ENCODE results near the gene PYGB.

PYGB gene

GRCh38 chr20:25341716-25342680 is 94.1 kb downstream of the PYGB start:
- no peak for DNase-seq

DNA sequence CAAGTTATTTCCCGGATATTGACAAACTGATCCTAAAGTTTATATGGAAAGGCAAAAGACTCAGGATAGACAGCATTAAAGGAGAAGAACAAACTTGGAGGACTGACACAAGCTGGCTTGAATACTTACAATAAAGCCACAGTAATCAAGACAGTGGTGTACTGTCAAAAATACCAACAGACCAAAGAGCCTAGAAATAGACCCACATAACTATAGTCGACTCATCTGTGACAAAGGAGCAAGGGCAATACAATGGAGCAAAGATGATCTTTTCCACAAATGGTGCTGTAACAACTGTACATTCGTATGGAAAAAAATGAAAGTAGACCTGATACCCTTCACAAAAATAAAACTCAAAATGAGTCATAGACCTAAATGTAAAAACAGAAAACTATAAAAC is 96.7 kb downstream of the PYGB start:
- DNase-seq, result no peak

DNA sequence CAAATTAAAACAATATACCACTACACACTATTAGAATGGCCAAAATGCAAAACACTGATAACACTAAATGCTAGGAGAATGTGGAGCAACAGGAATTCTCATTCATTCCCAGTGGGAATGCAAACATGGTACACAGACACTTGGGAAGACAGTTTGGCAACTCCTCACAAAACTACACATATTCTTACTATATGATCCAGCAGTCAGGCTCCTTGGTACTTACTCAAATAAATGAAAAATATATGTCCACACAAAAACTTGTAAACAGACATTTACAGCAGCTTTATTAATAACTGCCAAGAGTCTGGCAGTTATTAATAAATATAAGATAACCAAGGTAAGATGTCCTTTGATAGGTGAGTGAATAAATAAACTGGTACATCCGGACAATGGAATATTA is 97.8 kb downstream of the PYGB start:
- DNase-seq, result no peak

DNA sequence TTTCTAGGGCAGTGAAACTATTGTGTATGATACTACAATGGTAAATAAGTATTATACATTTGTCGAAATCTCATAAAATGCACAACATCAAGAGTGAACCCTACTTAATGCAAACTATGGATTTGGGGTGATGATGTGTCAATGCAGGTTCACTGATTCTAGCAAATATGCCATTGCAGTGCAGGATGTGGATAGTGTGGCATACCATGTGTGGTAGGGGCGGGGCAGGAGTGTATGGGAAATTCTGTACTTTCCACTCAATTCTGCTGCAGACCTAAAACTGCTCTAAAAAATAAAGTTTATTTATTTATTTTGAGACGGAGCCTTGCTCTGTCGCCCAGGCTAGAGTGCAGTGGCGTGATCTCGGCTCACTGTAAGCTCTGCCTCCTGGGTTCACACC is 98.5 kb downstream of the PYGB start:
- DNase-seq, result no peak

All from NCI-H1694 treated with DMSO at 0.1 percent for 48 hours (cell line).